DOHH2 (cell line): ENCODE data around the gene FAM240B.

Source experiments
- CTCF ChIP-seq: fragments of 200-600 bp; sonication (generic); IDR thresholded peaks from one replicate; pipeline ENCODE4 v1.5.1; 2014; ENCODE audit warnings: antibody characterized with exemption, mild to moderate bottlenecking, low read depth, low read length; ENCODE audit not compliant: poor library complexity, severe bottlenecking
- EZH2phosphoT487 ChIP-seq: fragments of 200-600 bp; sonication (generic); IDR thresholded peaks from 2 replicates; pipeline ENCODE4 v1.6.1; 2017; ENCODE audit warnings: borderline replicate concordance, mild to moderate bottlenecking, antibody characterized with exemption, low read length, moderate library complexity, mixed read lengths

- TF ChIP-seq CTCF: no peak
- TF ChIP-seq EZH2phosphoT487: no peak
Observed at GRCh38 chr9:38687389-38687842, 32.5 kb downstream of the FAM240B start.
